GM21526 (cell line): ENCODE measurements around the gene SNAPC5.
"Not testable (repeated sequence)": the region's sequence is repeated elsewhere in the genome, so short reads cannot be mapped to it uniquely, and the experiment has no call there.

Source experiments
- ATAC-seq: cut with Tn5 transposase; IDR thresholded peaks from one replicate; pipeline ENCODE4 v1.9.1; 2021; ENCODE audit warnings: moderate library complexity; ENCODE audit not compliant: unreplicated experiment, low FRiP score

The SNAPC5 gene

GRCh38 chr15:66461294-66461693, 36.3 kb downstream of the SNAPC5 start:
- not testable (repeated sequence) for ATAC-seq

- no peak for ATAC-seq
Measured at GRCh38 chr15:66459818-66460615, 37.5 kb downstream of the SNAPC5 start.

- ATAC-seq = no peak
Measured at GRCh38 chr15:66456211-66456610, 41.4 kb downstream of the SNAPC5 start.

- no peak for ATAC-seq
Measured at GRCh38 chr15:66454143-66454542, 43.4 kb downstream of the SNAPC5 start.

- no peak for ATAC-seq
Measured at GRCh38 chr15:66452971-66453580, 44.5 kb downstream of the SNAPC5 start.

- ATAC-seq = no peak
Measured at GRCh38 chr15:66452420-66452819, 45.1 kb downstream of the SNAPC5 start.
